RWPE1 (cell line): ENCODE measurements around the gene TIAM1.
A peak's percentile ranks its signal among the peaks of the same experiment; 100 is the strongest.

Experiments
- CTCF ChIA-PET: fragments of 350-600 bp; sonication (Branson Sonifier 250); formaldehyde crosslinking; extraction: SDS; loops from one replicate; lab custom pipeline; 2021; lab: Yijun Ruan, JAX
- POLR2A ChIA-PET: fragments of 400-600 bp; formaldehyde crosslinking; extraction: SDS; loops from one replicate; lab custom pipeline; 2020; ENCODE audit warnings: antibody characterized with exemption; ENCODE audit not compliant: low non-redundant PET; lab: Yijun Ruan, JAX
- DNase-seq: peaks from one replicate; pipeline ENCODE4 v3.0.0; 2012; ENCODE audit warnings: low spot score
- H3K27ac ChIP-seq: fragments of 450-650 bp; 2 replicates; pipeline ENCODE4 v1.5.1; 2017
- CTCF ChIP-seq: fragments of 450-650 bp; conservative IDR thresholded peaks from 2 replicates; pipeline ENCODE4 v1.5.1; 2017; ENCODE audit warnings: low read depth, mild to moderate bottlenecking

The TIAM1 gene

GRCh38 chr21:31124010-31124409 lies 220.1 kb downstream of the TIAM1 start:
- CTCF ChIA-PET, result no interaction called here
- POLR2A ChIA-PET, result no interaction called here
- H3K27ac ChIP-seq, result no peak overlapping the region
- no peak for TF ChIP-seq CTCF
- DNase-seq, result no peak

GRCh38 chr21:31119199-31119598 lies 224.9 kb downstream of the TIAM1 start:
- H3K27ac ChIP-seq, result no peak overlapping the region
- ChIA-PET CTCF (interaction anchor here (0.7 kb wide), 1 partner anchor 100 kb away, joined by 3 read pairs; no protein-coding TSS in a partner anchor), POLR2A (no interaction called here)
- DNase-seq, result no peak
- TF ChIP-seq CTCF, result no peak

GRCh38 chr21:31117128-31117916 lies 226.7 kb downstream of the TIAM1 start:
- CTCF ChIA-PET, result interaction anchor here (0.6 kb wide), 1 partner anchor 112 kb away, joined by 3 read pairs; no protein-coding TSS in a partner anchor
- peak overlapping the region; percentile 28; the same call in 1 of the 2 replicates for H3K27ac ChIP-seq
- DNase-seq, result peak; percentile 80
- POLR2A ChIA-PET, result interaction anchor here (0.5 kb wide), 1 partner anchor 67 kb away, joined by 4 read pairs; no protein-coding TSS in a partner anchor
- TF ChIP-seq CTCF, result no peak

- no peak overlapping the region for H3K27ac ChIP-seq
- ChIA-PET POLR2A (interaction anchor here (0.6 kb wide), 1 partner anchor 31 kb away, joined by 6 read pairs; no protein-coding TSS in a partner anchor), CTCF (no interaction called here)
- TF ChIP-seq CTCF, result no peak
- DNase-seq, result no peak
These were observed 228.8 kb downstream of the TIAM1 start for GRCh38 chr21:31115249-31115648.

GRCh38 chr21:31111093-31111492 lies 233.0 kb downstream of the TIAM1 start:
- no peak for TF ChIP-seq CTCF
- no peak for DNase-seq
- ChIA-PET CTCF (no interaction called here), POLR2A (no interaction called here)
- H3K27ac ChIP-seq, result no peak overlapping the region

- POLR2A ChIA-PET, result no interaction called here
- CTCF ChIA-PET, result interaction anchor here (0.6 to 1.8 kb wide), 2 partner anchors 471 to 1189 kb away, joined by 3 to 5 read pairs; no protein-coding TSS in a partner anchor
- DNase-seq, result no peak
- TF ChIP-seq CTCF, result no peak
- H3K27ac ChIP-seq, result no peak overlapping the region
These were observed 233.6 kb downstream of the TIAM1 start for GRCh38 chr21:31110430-31110829.
